Activated CD8-positive, alpha-beta T cell treated with anti-CD3 and anti-CD28 coated beads for 36 hours (primary cell): ENCODE data around the gene FUOM. TPM values are rescaled to one million over a fixed set of nuclear protein-coding genes. Genes with fewer than 3 reads are reported as not detected.

Experiments
- ATAC-seq: fragments of 200-7000 bp; cut with Tn5 transposase; one replicate; pipeline ENCODE4 v1.10.0; 2021; ENCODE audit warnings: mild to moderate bottlenecking, moderate library complexity
- CTCF ChIA-PET: fragments of 350-600 bp; sonication (Branson Sonifier 250); formaldehyde crosslinking; loops from one replicate; lab custom pipeline; 2021; ENCODE audit warnings: antibody characterized with exemption; lab: Charles Lee
- POLR2A ChIA-PET: fragments of 350-600 bp; sonication (Branson Sonifier 250); formaldehyde crosslinking; loops from one replicate; lab custom pipeline; 2021; ENCODE audit warnings: antibody characterized with exemption; lab: Charles Lee
- DNase-seq: peaks from one replicate; pipeline ENCODE4 v3.0.0-alpha.2; 2020
- H3K27ac Mint-ChIP-seq: one replicate; pipeline ENCODE4 v1.8.0; 2021; ENCODE audit warnings: mild to moderate bottlenecking, mixed read lengths
- H3K27me3 Mint-ChIP-seq: one replicate; pipeline ENCODE4 v1.8.0; 2021; ENCODE audit warnings: mixed read lengths
- H3K36me3 Mint-ChIP-seq: one replicate; pipeline ENCODE4 v1.8.0; 2021; ENCODE audit warnings: low read depth, mixed read lengths
- H3K4me1 Mint-ChIP-seq: one replicate; pipeline ENCODE4 v1.8.0; 2021; ENCODE audit warnings: low read depth, mixed read lengths
- H3K4me3 Mint-ChIP-seq: one replicate; pipeline ENCODE4 v1.8.0; 2021; ENCODE audit warnings: mild to moderate bottlenecking, moderate library complexity, mixed read lengths
- H3K9me3 Mint-ChIP-seq: one replicate; pipeline ENCODE4 v1.8.0; 2021; ENCODE audit warnings: mixed read lengths
- CTCF ChIP-seq: fragments of 200-600 bp; IDR thresholded peaks from one replicate; pipeline ENCODE4 v1.8.0; 2022; ENCODE audit warnings: antibody characterized with exemption, mild to moderate bottlenecking
- intact Hi-C: fragments of 100-400 bp; cut with micrococcal nuclease; formaldehyde crosslinking; loops from one replicate; pipeline ENCODE4 v1.10.0; 2022
- total RNA-seq, 2 experiments: library from RNA; stranded (reverse); gene quantifications; one replicate each; pipeline ENCODE4 v1.2.3, GENCODE V29; 2021

The FUOM gene
- total RNA-seq, 2 experiments from 2014 or later: 32.2 to 33.7 TPM

- no peaks in the 10 kb centered on the region for H3K36me3 Mint-ChIP-seq
- no peak for DNase-seq
- ATAC-seq: no peak
- TF ChIP-seq CTCF: no peak
- H3K4me1 Mint-ChIP-seq: peaks cover 10% of the 10 kb centered on the region
- ChIA-PET CTCF (interaction anchor here (1.0 to 1.4 kb wide), 2 partner anchors 15 to 47 kb away, joined by 3 to 4 read pairs; no protein-coding TSS in a partner anchor), POLR2A (interaction anchor here (1.0 to 1.6 kb wide), 2 partner anchors 12 to 14 kb away, joined by 3 to 9 read pairs; no protein-coding TSS in a partner anchor)
- H3K27ac Mint-ChIP-seq: no peak overlapping the region
- H3K27me3 Mint-ChIP-seq: no peaks in the 10 kb centered on the region
- H3K4me3 Mint-ChIP-seq: no peak overlapping the region
- intact Hi-C loops: no loop called here
- no peaks in the 10 kb centered on the region for H3K9me3 Mint-ChIP-seq
Observed at GRCh38 chr10:133375357-133376115, 17.7 kb upstream of the FUOM start.

- no peak for TF ChIP-seq CTCF
- Mint-ChIP-seq H3K4me1 (peaks cover 11% of the 10 kb centered on the region), H3K27ac (peak within 1 kb of the TSS; percentile 77), H3K4me3 (peak within 1 kb of the TSS; percentile 78), H3K27me3 (no peaks in the 10 kb centered on the region), H3K36me3 (peaks cover 5% of the 10 kb centered on the region), H3K9me3 (no peaks in the 10 kb centered on the region)
- CTCF ChIA-PET: interaction anchor here (0.8 to 1.2 kb wide), 3 partner anchors 12 to 44 kb away, joined by 3 to 5 read pairs (median 3); no protein-coding TSS in a partner anchor
- POLR2A ChIA-PET: interaction anchor here (1.3 to 1.5 kb wide), 2 partner anchors 12 to 16 kb away, joined by 8 to 10 read pairs; no protein-coding TSS in a partner anchor
- intact Hi-C loops: no loop called here
- ATAC-seq (peak; percentile 99), DNase-seq (peak; percentile 96)
Observed at GRCh38 chr10:133373174-133374090, 15.6 kb upstream of the FUOM start, which contains the start of gene ECHS1. Gene ECHS1 (minus strand): TSS chr10:133373354. CDS start chr10:133373333, 21 bp downstream.

GRCh38 chr10:133372507-133372906, 14.7 kb upstream of the FUOM start:
- POLR2A ChIA-PET: interaction anchor here (1.3 to 1.5 kb wide), 2 partner anchors 11 to 17 kb away, joined by 8 to 10 read pairs; no protein-coding TSS in a partner anchor
- H3K4me1 Mint-ChIP-seq: peaks cover 11% of the 10 kb centered on the region
- intact Hi-C loops: no loop called here
- DNase-seq (no peak), ATAC-seq (no peak)
- H3K4me3 Mint-ChIP-seq: peak overlapping the region; percentile 64
- no peaks in the 10 kb centered on the region for H3K27me3 Mint-ChIP-seq
- H3K27ac Mint-ChIP-seq: no peak overlapping the region
- H3K36me3 Mint-ChIP-seq: peaks cover 5% of the 10 kb centered on the region
- TF ChIP-seq CTCF: no peak
- CTCF ChIA-PET: interaction anchor here (0.8 to 1.2 kb wide), 3 partner anchors 11 to 44 kb away, joined by 3 to 5 read pairs (median 3); no protein-coding TSS in a partner anchor
- no peaks in the 10 kb centered on the region for H3K9me3 Mint-ChIP-seq

GRCh38 chr10:133370030-133370786, 12.4 kb upstream of the FUOM start:
- ChIA-PET POLR2A (interaction anchor here (0.7 to 1.3 kb wide), 3 partner anchors 9 to 12 kb away, joined by 3 to 5 read pairs (median 3); partner anchors contain the start of gene FUOM), CTCF (interaction anchor here (2.7 kb wide), 1 partner anchor 41 kb away, joined by 7 read pairs; no protein-coding TSS in a partner anchor)
- no peaks in the 10 kb centered on the region for H3K9me3 Mint-ChIP-seq
- no peak for DNase-seq
- peaks cover 5% of the 10 kb centered on the region for H3K36me3 Mint-ChIP-seq
- H3K4me3 Mint-ChIP-seq: no peak overlapping the region
- intact Hi-C loops: no loop called here
- H3K4me1 Mint-ChIP-seq: peaks cover 11% of the 10 kb centered on the region
- H3K27me3 Mint-ChIP-seq: no peaks in the 10 kb centered on the region
- no peak for TF ChIP-seq CTCF
- ATAC-seq: no peak
- no peak overlapping the region for H3K27ac Mint-ChIP-seq
